Breast epithelium (tissue), 3 donors: Measurements from ENCODE around the gene IL1RL2.

ENCODE experiments used
- CTCF ChIP-seq, 3 donors: fragments of 450-650 bp; IDR thresholded peaks; one replicate each; pipeline ENCODE4 v1.5.1; 2016 to 2017; ENCODE audit warnings: antibody characterized with exemption in 3 of 3, mild to moderate bottlenecking in 3 of 3, moderate library complexity in 3 of 3
- POLR2A ChIP-seq: fragments of 450-650 bp; IDR thresholded peaks from one replicate; pipeline ENCODE4 v1.6.1; 2016; ENCODE audit warnings: antibody characterized with exemption, mild to moderate bottlenecking, moderate library complexity
- POLR2AphosphoS5 ChIP-seq, 3 donors: sonication (generic); formaldehyde crosslinking; IDR thresholded peaks; one replicate each; pipeline ENCODE4 v1.6.1; 2017; ENCODE audit warnings: antibody characterized with exemption in 3 of 3

- no peak for TF ChIP-seq CTCF (IDR thresholded peaks at IDR 0.05)
- no peak for TF ChIP-seq POLR2AphosphoS5 (IDR thresholded peaks at IDR 0.05)
- no peak for TF ChIP-seq POLR2A
Observed at GRCh38 chr2:102139851-102140250, 47.0 kb upstream of the IL1RL2 start.
